OCI-LY7 (cell line): ENCODE data around the gene BPTF.

Source experiments
- EZH2phosphoT487 ChIP-seq: fragments of 200-600 bp; sonication (generic); IDR thresholded peaks from 2 replicates; pipeline ENCODE4 v1.6.1; 2018; ENCODE audit warnings: low read depth, borderline replicate concordance, mild to moderate bottlenecking, mixed run types, antibody characterized with exemption, low read length, moderate library complexity, mixed read lengths
- TF ChIP-seq, protein P1 (sequence below): fragments of 200-600 bp; sonication (generic); conservative IDR thresholded peaks from 2 replicates; pipeline ENCODE4 v1.5.1; 2014; ENCODE audit warnings: mild to moderate bottlenecking, antibody characterized with exemption, low read length, moderate library complexity, mixed read lengths

GRCh38 chr17:67779098-67779672 lies 46.1 kb upstream of the BPTF start:
- TF ChIP-seq, protein P1, sequence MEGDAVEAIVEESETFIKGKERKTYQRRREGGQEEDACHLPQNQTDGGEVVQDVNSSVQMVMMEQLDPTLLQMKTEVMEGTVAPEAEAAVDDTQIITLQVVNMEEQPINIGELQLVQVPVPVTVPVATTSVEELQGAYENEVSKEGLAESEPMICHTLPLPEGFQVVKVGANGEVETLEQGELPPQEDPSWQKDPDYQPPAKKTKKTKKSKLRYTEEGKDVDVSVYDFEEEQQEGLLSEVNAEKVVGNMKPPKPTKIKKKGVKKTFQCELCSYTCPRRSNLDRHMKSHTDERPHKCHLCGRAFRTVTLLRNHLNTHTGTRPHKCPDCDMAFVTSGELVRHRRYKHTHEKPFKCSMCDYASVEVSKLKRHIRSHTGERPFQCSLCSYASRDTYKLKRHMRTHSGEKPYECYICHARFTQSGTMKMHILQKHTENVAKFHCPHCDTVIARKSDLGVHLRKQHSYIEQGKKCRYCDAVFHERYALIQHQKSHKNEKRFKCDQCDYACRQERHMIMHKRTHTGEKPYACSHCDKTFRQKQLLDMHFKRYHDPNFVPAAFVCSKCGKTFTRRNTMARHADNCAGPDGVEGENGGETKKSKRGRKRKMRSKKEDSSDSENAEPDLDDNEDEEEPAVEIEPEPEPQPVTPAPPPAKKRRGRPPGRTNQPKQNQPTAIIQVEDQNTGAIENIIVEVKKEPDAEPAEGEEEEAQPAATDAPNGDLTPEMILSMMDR = peak; percentile 75
- no peak for TF ChIP-seq EZH2phosphoT487
